A549 (cell line): ENCODE data around the gene CLDN14. TPM values are rescaled to one million over a fixed set of nuclear protein-coding genes. Genes with fewer than 3 reads are reported as not detected.

Experiments used
- ATAC-seq, 2 experiments: fragments of 200-7000 bp in 1 of 2; fragments of >200 bp in 1 of 2; cut with Nextera tagmentation in 1 of 2; cut with Tn5 transposase in 1 of 2; 3 replicates each; pipeline versions ENCODE4 v1.8.0 to v1.9.1; 2018 to 2020; ENCODE audit warnings: mild to moderate bottlenecking in 1 of 2, moderate library complexity in 1 of 2
- CTCF ChIA-PET: fragments of 300-600 bp; sonication (Branson Sonifier 250); formaldehyde crosslinking; extraction: SDS; loops from one replicate; lab custom pipeline; 2021; ENCODE audit warnings: antibody characterized with exemption, inconsistent platforms; lab: Yijun Ruan, JAX
- POLR2A ChIA-PET: fragments of 350-600 bp; formaldehyde crosslinking; extraction: SDS; loops from one replicate; lab custom pipeline; 2021; ENCODE audit warnings: antibody characterized with exemption, inconsistent platforms; lab: Yijun Ruan, JAX
- DNase-seq, 2 experiments: peaks; one replicate each; pipeline versions ENCODE4 v3.0.0 to v3.0.0-alpha.2; 2011 to 2016; ENCODE audit warnings: low read depth in 1 of 2, low spot score in 1 of 2
- FAIRE-seq: peaks from 2 replicates; lab custom pipeline; 2011; peaks lifted over from hg19 to GRCh38; lab: Jason Lieb, UNC
- H3K27ac ChIP-seq, 2 experiments: fragments of >200 bp; sonication (Bioruptor Twin); formaldehyde crosslinking; 3 replicates each; pipeline ENCODE4 v1.5.1; 2016 to 2017
- H3K4me1 ChIP-seq: fragments of >200 bp; sonication (Bioruptor Twin); formaldehyde crosslinking; 3 replicates; pipeline ENCODE4 v1.6.1; 2016
- H3K4me2 ChIP-seq: fragments of >200 bp; sonication (Bioruptor Twin); formaldehyde crosslinking; 3 replicates; pipeline ENCODE4 v1.6.1; 2016
- H3K4me3 ChIP-seq: fragments of >200 bp; sonication (Bioruptor Twin); formaldehyde crosslinking; 3 replicates; pipeline ENCODE4 v1.5.1; 2016
- H3K9me3 ChIP-seq: fragments of >200 bp; sonication (Bioruptor Twin); formaldehyde crosslinking; 3 replicates; pipeline ENCODE4 v1.6.1; 2016
- CBX2 ChIP-seq: fragments of 200-600 bp; sonication (generic); IDR thresholded peaks from 2 replicates; pipeline ENCODE4 v1.6.1; 2016; ENCODE audit warnings: low read depth, mild to moderate bottlenecking, borderline replicate concordance
- CEBPB ChIP-seq, 2 experiments: fragments of >200 bp in 1 of 2; sonication (Bioruptor Twin) in 1 of 2; formaldehyde crosslinking in 1 of 2; IDR thresholded peaks; 2 replicates each; pipeline ENCODE4 v1.6.1; 2012 to 2016
- EP300 ChIP-seq, 2 experiments: fragments of >200 bp; sonication (Bioruptor Twin); formaldehyde crosslinking; IDR thresholded peaks; 2 replicates in 1 of 2; 3 replicates in 1 of 2; pipeline ENCODE4 v1.6.1; 2016 to 2017
- FOSL2 ChIP-seq, 2 experiments: fragments of 450-650 bp in 1 of 2; fragments of >200 bp in 1 of 2; sonication (Bioruptor Twin) in 1 of 2; formaldehyde crosslinking; IDR thresholded peaks; 2 replicates each; pipeline versions ENCODE4 v1.5.0 to v1.6.1; 2016 to 2020; ENCODE audit warnings: mild to moderate bottlenecking in 1 of 2, moderate library complexity in 1 of 2
- HDAC2 ChIP-seq: fragments of 200-600 bp; sonication (generic); IDR thresholded peaks from 2 replicates; pipeline ENCODE4 v1.6.1; 2016
- HOXB5 ChIP-seq: fragments of 250-450 bp; sonication (Bioruptor Pico); IDR thresholded peaks from 2 replicates; pipeline ENCODE4 v1.5.0; 2020; ENCODE audit warnings: mild to moderate bottlenecking, moderate library complexity
- JUN ChIP-seq, 2 experiments: fragments of >200 bp; sonication (Bioruptor Twin); formaldehyde crosslinking; IDR thresholded peaks; 2 replicates in 1 of 2; 3 replicates in 1 of 2; pipeline ENCODE4 v1.6.1; 2016 to 2017
- POLR2AphosphoS2 ChIP-seq: conservative IDR thresholded peaks from 2 replicates; pipeline ENCODE4 v1.6.1; 2012; ENCODE audit warnings: low read length, improper control_type of control experiment, inconsistent platforms
- RAD21 ChIP-seq, 2 experiments: fragments of >200 bp in 1 of 2; sonication (Bioruptor Twin) in 1 of 2; formaldehyde crosslinking in 1 of 2; IDR thresholded peaks in 1 of 2; conservative IDR thresholded peaks in 1 of 2; 2 replicates in 1 of 2; 3 replicates in 1 of 2; pipeline ENCODE4 v1.6.1; 2012 to 2018; ENCODE audit warnings: inconsistent platforms in 1 of 2
- SREBF2 ChIP-seq: fragments of 450-650 bp; IDR thresholded peaks from 2 replicates; pipeline ENCODE4 v1.6.1; 2014; ENCODE audit warnings: mild to moderate bottlenecking, moderate library complexity
- TP53 ChIP-seq: fragments of 250-450 bp; sonication (Bioruptor Pico); IDR thresholded peaks from 2 replicates; pipeline ENCODE4 v1.5.0; 2021; ENCODE audit warnings: mild to moderate bottlenecking, moderate library complexity
- WGBS: methylation state at CpG from one replicate; pipeline ENCODE4 v1.1.6; 2017; ENCODE audit errors: missing lambda C conversion rate; 5-methylcytosine and 5-hydroxymethylcytosine counted together
- polyA plus RNA-seq, 4 experiments: library from polyadenylated mRNA; depleted of rRNA in 3 of 4; stranded (reverse); fragments of >200 nt; fragmentation: RNase III in 1 of 4; extraction: RNeasy Plus Mini Kit Qiagen cat#74134 plus additional on column Dnase treatment in 1 of 4; gene quantifications; 2 replicates in 3 of 4; 3 replicates in 1 of 4; pipeline ENCODE4 v1.2.3, GENCODE V29; 2011 to 2017
- TF ChIP-seq, protein P1 (sequence below): fragments of >200 bp; sonication (Bioruptor Twin); formaldehyde crosslinking; IDR thresholded peaks from 3 replicates; pipeline ENCODE4 v1.6.1; 2016
- TF ChIP-seq, protein P2 (sequence below): fragments of 450-650 bp; IDR thresholded peaks from 2 replicates; pipeline ENCODE4 v1.6.1; 2014; ENCODE audit warnings: antibody characterized with exemption
- TF ChIP-seq, protein P3 (sequence below): IDR thresholded peaks from 2 replicates; pipeline ENCODE4 v1.6.1; 2012; ENCODE audit warnings: low read depth, borderline replicate concordance
- TF ChIP-seq, protein P4 (sequence below): fragments of 250-450 bp; sonication (Bioruptor Pico); IDR thresholded peaks from 2 replicates; pipeline ENCODE4 v1.5.0; 2020; ENCODE audit warnings: low read depth, mild to moderate bottlenecking, moderate library complexity

CLDN14 gene
- polyA plus RNA-seq, 2 of the 4 experiments (the other 2 are of a cell fraction), result not detected

DNA sequence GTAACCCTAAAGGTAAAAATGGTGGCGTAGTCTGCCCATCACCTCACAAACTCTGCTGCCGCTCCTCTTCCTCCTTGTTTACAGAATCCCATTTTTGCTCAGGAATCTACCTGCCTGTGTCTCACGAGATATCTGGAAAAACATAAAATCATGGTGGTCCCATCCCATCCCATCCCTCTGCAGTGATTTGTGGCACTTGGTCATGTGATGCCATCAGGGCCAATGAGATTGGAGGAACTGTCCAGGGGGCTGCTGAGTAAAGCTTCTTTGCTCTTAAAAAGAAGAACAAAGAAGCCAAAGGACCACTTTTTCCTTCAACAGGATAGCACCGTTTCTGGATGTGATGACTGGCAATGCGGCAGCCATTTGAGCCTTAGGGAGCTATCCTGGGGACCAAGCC, 33.0 kb upstream of the CLDN14 start:
- TF ChIP-seq HDAC2 (no peak), EP300 (IDR thresholded peaks at IDR 0.05) (no peak)
- H3K4me1 ChIP-seq, result no peaks in the 10 kb centered on the region
- no peaks in the 10 kb centered on the region for H3K9me3 ChIP-seq
- ATAC-seq, result no peak
- DNase-seq, result no peak
- FAIRE-seq, result no peak
- H3K27ac ChIP-seq, result no peak overlapping the region
- POLR2A ChIA-PET, result no interaction called here
- WGBS, result 68% methylated on average over 5 of the region's 5 CpGs
- no peak overlapping the region for H3K4me3 ChIP-seq
- H3K4me2 ChIP-seq, result no peak overlapping the region
- CTCF ChIA-PET, result no interaction called here

DNA sequence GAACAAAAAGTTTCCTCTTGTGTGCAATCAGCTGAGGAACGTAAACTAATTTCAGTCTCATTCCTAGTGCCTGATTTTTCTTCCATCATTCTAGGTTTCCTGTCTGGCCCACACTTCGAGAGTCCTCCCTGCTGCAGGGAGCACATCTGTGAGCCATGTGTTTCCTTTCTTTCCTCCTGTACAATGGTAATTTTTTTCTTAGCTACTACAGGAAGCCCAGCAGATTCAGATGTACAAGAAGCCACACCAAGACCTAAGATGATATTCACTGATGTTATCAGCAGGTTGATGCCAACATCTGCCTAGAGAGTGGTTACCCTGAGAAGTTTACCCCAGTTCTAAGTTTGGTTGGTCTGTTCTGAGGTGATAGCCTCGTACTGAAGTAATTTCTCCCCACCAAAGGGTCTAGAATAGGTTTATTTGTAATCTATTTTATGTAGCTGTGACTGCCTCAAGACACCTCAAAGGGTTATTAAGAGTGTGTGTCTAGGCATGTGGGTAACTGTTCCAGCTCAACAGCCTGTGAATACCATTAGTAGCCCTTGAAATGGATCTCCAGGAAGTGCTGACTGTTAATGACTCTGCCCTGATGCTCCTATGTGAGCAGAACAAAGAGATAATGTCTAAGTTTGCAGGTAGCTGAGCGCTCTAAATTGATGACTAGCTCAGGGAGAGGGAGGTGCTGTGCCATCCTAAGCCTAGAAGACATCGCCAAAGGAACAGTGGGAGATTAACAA, 31.7 kb upstream of the CLDN14 start:
- POLR2A ChIA-PET, result no interaction called here
- DNase-seq (no peak), FAIRE-seq (no peak), ATAC-seq (no peak)
- TF ChIP-seq TP53 (CRISPR knock-in tag), result no peak
- TF ChIP-seq, protein P1, sequence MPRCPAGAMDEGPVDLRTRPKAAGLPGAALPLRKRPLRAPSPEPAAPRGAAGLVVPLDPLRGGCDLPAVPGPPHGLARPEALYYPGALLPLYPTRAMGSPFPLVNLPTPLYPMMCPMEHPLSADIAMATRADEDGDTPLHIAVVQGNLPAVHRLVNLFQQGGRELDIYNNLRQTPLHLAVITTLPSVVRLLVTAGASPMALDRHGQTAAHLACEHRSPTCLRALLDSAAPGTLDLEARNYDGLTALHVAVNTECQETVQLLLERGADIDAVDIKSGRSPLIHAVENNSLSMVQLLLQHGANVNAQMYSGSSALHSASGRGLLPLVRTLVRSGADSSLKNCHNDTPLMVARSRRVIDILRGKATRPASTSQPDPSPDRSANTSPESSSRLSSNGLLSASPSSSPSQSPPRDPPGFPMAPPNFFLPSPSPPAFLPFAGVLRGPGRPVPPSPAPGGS, result no peak
- Histone ChIP-seq H3K9me3 (no peaks in the 10 kb centered on the region), H3K27ac (no peak overlapping the region), H3K4me2 (no peak overlapping the region), H3K4me1 (no peaks in the 10 kb centered on the region), H3K4me3 (no peak overlapping the region)
- CTCF ChIA-PET, result no interaction called here
- WGBS, result 75% methylated on average over 5 of the region's 5 CpGs

DNA sequence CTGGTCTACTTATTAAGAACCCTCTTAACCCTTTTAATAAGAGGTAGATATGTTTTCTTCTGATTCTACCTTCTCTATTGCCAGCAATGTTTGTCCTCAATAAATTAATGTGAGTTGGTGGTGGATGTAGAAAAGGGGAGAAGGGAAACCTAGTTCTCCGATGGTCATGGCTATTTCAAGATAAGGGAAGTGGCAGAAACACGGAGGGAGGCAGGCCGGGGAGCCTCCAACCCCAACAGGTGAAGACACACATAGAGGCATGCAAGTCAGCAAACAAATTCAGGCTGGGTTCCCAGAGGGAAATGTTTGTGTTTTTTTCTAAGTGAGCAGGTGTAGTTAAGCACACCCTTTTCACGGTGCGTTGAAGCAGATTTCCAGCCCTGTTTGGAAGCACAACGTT, 31.0 kb upstream of the CLDN14 start:
- Histone ChIP-seq H3K4me2 (no peak overlapping the region), H3K4me3 (no peak overlapping the region), H3K4me1 (no peaks in the 10 kb centered on the region), H3K27ac (no peak overlapping the region)
- 87% methylated on average over 6 of the region's 6 CpGs for WGBS
- DNase-seq, result no peak
- POLR2A ChIA-PET, result no interaction called here
- TF ChIP-seq JUN (IDR thresholded peaks at IDR 0.05) (no peak), CBX2 (no peak), POLR2AphosphoS2 (no peak), FOSL2 (IDR thresholded peaks at IDR 0.05) (no peak), FOSL2 (CRISPR knock-in tag; IDR thresholded peaks at IDR 0.05) (no peak), RAD21 (conservative IDR thresholded peaks at IDR 0.05 in 1 of 2, IDR thresholded peaks at IDR 0.05 in 1 of 2) (no peak), HOXB5 (CRISPR knock-in tag) (no peak), CEBPB (IDR thresholded peaks at IDR 0.05) (no peak), SREBF2 (no peak)
- TF ChIP-seq, protein P2, sequence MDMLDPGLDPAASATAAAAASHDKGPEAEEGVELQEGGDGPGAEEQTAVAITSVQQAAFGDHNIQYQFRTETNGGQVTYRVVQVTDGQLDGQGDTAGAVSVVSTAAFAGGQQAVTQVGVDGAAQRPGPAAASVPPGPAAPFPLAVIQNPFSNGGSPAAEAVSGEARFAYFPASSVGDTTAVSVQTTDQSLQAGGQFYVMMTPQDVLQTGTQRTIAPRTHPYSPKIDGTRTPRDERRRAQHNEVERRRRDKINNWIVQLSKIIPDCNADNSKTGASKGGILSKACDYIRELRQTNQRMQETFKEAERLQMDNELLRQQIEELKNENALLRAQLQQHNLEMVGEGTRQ, result no peak
- TF ChIP-seq, protein P3, sequence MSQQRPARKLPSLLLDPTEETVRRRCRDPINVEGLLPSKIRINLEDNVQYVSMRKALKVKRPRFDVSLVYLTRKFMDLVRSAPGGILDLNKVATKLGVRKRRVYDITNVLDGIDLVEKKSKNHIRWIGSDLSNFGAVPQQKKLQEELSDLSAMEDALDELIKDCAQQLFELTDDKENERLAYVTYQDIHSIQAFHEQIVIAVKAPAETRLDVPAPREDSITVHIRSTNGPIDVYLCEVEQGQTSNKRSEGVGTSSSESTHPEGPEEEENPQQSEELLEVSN, result no peak
- TF ChIP-seq, protein P4, sequence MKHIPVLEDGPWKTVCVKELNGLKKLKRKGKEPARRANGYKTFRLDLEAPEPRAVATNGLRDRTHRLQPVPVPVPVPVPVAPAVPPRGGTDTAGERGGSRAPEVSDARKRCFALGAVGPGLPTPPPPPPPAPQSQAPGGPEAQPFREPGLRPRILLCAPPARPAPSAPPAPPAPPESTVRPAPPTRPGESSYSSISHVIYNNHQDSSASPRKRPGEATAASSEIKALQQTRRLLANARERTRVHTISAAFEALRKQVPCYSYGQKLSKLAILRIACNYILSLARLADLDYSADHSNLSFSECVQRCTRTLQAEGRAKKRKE, result no peak
- TF ChIP-seq, all 56 proteins: peak for 0
- ATAC-seq, result no peak
- CTCF ChIA-PET, result no interaction called here
- no peak for FAIRE-seq
- H3K9me3 ChIP-seq, result no peaks in the 10 kb centered on the region
